Measurements from ENCODE around the gene GMPR. TPM values are rescaled to one million over a fixed set of nuclear protein-coding genes. Genes with fewer than 3 reads are reported as not detected.

Gene GMPR
- total RNA-seq, 1 donor from 2014 or later, result 5.2 TPM

GRCh38 chr6:16296061-16296670 is 57.8 kb downstream of the GMPR start:
- DNase-seq (ENCODE audit: low read depth in 2 of 2), result no peak

DNA sequence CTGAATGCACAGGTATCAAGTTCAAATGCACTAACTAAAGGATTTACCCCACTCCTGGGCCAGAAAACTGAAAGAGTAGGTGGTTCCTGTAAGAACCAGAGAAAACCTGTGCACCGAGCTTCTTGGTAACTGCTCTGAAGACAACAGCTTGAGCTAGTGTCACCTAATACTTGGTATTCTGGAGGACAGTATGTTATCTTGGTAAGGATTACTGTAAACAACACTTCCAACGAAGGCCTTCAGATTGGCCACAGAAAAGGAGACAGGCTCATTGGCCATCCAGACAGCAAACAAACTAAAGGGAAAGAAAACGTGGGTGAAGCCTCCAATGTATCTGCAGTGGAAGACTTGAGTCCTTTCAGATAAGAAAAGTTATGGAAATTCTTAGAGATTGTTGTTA is 61.5 kb downstream of the GMPR start:
- DNase-seq (ENCODE audit: low read depth in 2 of 2), result no peak

DNA sequence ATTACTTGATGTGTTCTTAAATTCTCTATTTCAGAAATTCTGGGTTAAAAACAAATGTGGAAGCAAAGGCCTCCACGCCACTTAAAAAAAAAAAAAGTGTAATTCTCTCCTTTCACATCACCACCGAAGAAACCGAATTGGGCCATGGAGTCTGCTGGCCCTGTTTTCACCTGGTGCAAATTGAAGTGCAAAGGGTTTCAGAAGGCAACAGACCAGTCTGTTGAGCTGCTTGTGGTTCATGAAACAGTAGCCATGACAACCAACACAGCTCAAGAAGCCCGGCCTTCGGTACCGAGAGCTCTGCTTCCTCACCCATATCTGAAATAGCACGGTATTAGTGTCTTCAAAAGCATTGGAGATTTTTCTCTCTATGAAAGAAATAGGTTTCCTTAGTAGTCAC is 63.1 kb downstream of the GMPR start:
- DNase-seq (ENCODE audit: low read depth in 2 of 2), result no peak

- peak; percentile 23 to 30 for DNase-seq (ENCODE audit: low read depth in 2 of 2)
These were observed 64.5 kb downstream of the GMPR start for GRCh38 chr6:16302721-16303552.

DNA sequence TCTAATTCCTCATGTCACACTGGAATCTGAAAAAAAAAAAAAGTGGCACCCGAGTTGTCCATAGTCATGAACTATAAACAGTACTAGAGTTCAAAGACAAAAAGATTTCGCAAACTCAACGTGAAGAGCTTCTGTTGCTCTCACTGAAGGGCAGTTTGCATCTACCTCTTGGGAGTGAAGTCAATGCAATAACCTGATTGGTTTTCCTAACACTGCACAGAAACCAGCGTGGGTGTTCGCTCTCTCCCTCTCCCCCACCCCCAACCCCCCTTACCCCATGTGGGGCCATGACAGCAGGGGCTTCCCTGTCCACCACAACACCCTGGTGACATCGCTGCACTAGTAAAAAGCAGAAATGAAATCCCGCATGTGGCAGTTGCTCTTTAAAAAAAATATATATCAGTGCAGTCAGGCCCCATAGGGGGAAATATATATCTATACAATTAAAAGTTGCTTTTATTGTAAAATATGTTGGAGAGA is 66.9 kb downstream of the GMPR start:
- no peak for DNase-seq (ENCODE audit: low read depth in 2 of 2)

- DNase-seq (ENCODE audit: low read depth in 2 of 2), result no peak
These were observed 67.4 kb downstream of the GMPR start for GRCh38 chr6:16305788-16306187.

GRCh38 chr6:16306334-16306733 is 67.9 kb downstream of the GMPR start:
- DNase-seq (ENCODE audit: low read depth in 2 of 2), result no peak

DNA sequence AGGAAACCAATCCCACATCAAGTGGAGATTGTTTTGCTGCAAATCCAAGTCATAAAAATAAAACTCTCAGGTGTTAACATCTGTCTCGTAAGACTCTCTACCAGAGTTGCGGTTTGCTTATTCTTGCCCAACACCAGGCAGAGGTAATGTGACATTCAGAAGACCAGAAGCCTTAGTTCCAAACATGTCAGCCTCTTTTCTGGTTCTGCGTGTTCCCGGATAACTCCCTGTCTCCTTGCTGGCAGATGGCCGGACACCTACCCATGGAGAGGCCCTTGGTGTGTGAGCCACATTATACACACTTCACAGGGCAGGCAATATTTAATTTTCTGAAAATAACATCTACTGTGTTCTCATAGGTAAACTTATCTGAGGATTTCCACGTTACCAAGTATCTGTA is 73.4 kb downstream of the GMPR start:
- DNase-seq (ENCODE audit: low read depth in 2 of 2), result no peak

GRCh38 chr6:16313732-16314131 is 75.3 kb downstream of the GMPR start:
- no peak for DNase-seq (ENCODE audit: low read depth in 2 of 2)

GRCh38 chr6:16314296-16314695 is 75.9 kb downstream of the GMPR start:
- no peak for DNase-seq (ENCODE audit: low read depth in 2 of 2)

DNA sequence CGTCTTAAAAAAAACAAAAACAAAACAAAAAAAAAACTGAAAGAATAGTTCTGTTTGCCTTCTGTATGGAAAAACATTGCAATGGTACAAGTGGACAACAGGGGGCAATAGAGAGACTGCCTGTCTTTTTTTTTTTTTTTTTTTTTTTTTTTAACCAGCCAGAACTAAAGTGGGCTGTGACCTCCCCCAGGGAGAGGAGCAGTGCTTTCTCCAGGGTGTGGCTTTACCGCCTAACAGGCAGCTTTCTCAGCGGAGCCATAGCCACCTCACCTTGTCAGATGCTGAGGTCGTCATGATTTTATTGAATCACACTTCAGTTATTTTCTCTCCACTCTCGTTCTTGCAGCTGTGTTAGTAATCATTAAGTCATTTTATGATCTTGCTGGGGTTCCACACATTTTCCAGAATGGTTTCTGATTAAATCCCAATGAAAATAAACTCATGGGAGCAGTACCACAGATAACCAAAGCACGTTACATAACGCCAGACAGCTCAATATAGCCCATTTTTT is 78.4 kb downstream of the GMPR start:
- peak; percentile 47 to 50 for DNase-seq (ENCODE audit: low read depth in 2 of 2)

GRCh38 chr6:16318538-16318937 is 80.2 kb downstream of the GMPR start:
- DNase-seq (ENCODE audit: low read depth in 2 of 2), result peak in 1 of 2 donors; percentile 73

- DNase-seq (ENCODE audit: low read depth in 2 of 2), result no peak
These were observed 80.8 kb downstream of the GMPR start for GRCh38 chr6:16318953-16319720.

DNA sequence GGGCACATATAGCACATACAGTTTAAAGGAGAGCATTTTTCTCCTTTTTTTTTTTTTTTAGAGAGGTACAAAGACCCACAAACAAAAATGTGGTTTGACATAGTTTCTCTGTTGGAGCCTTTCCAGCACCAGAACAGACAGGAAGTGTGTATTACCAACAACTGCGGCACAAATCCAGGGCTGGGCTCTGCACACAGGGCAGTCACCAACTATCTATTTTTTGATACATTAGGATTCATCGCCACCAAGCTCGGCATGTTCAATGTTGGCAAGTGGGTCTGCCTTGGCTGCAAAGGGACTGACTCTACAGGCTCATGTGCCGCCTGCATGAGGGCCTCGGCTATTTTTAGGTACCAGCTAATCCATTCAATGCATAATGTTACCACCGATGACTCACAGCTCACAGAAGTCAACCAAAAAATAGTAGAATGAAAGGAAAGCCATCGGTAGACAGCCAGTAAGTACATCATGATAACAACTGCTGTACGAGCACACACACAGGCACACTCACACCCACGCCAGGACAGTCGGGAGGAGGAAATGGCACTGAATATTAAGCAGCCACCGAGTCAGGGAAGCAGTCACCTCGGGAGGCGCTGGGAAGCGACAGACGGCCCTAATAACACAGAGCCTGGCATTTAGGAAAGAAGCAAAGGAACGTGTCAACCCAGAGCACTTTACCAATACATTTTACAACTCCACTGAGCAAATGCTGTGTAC is 81.6 kb downstream of the GMPR start:
- peak; percentile 93 to 94 for DNase-seq (ENCODE audit: low read depth in 2 of 2)

- no peak for DNase-seq (ENCODE audit: low read depth in 2 of 2)
These were observed 82.3 kb downstream of the GMPR start for GRCh38 chr6:16320533-16321340.

DNA sequence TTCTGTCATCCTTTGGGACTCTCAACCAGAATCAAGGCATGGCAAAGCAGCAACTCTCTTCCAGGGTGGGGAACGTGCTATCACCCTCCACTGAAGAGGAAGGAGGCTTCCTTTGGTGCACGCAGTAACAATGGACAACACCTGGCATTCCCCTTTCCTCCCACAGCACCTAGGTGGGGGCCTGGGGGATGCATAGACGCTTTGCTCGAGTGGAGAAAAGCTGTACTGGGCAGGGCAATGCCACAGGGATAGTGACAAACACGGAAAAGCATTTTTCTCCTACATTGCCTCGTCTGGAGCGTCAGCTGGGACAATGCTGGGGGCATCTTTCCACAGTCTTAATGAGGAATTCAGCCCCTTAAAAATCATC is 82.9 kb downstream of the GMPR start:
- DNase-seq (ENCODE audit: low read depth in 2 of 2), result no peak

- no peak for DNase-seq (ENCODE audit: low read depth in 2 of 2)
These were observed 83.4 kb downstream of the GMPR start for GRCh38 chr6:16321826-16322225.

- no peak for DNase-seq (ENCODE audit: low read depth in 2 of 2)
These were observed 84.4 kb downstream of the GMPR start for GRCh38 chr6:16322666-16323312.

DNA sequence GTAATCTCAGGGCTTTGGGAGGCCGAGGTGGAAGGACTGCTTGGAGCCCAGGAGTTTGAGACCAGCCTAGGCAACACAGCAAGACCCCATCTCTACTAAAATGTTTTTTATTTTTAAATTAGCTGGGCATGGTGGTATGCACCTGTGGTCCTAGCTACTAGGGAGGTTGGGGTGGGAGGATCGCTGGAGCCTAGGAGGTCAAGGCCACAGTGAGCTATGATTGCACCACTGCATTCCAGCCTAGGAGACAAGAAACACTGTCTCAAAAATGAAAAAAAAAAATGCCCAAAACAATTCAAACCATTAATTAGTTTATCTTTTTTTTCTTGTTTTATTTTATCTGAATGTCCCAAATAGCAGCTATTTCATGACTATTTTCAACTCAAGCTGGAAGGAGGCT is 85.8 kb downstream of the GMPR start:
- no peak for DNase-seq (ENCODE audit: low read depth in 2 of 2)

DNA sequence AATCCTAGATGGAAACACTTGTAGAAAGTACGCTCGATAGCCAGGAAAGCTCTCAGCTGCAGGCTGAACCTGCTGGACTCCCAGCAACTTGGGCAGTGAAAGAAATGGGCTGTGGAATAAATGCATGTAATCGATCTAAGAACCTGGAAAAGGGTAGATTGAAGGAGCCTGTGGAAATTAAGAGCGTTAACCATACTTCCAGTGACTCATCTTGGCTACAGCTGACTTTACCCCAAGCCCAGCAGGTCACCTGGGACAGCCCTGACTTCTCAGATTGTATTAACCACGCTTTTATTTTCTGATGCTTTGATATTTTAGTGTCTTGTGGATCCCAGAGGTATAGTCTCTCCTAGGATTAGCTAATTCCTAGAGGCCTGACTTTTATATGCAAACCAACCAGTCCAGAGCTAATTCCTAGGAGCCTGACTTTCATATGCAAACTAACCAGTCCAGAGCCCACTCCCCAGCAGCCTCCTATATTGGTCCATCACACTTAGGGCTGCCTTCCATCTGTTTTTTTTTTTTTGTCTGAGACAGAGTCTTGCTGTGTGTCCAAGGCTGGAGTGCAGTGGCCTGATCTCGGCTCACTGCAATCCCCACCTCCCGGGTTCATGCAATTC is 86.3 kb downstream of the GMPR start:
- no peak for DNase-seq (ENCODE audit: low read depth in 2 of 2)
